HCT116 (cell line): ENCODE measurements around the gene TRERF1. TPM values are rescaled to one million over a fixed set of nuclear protein-coding genes. Genes with fewer than 3 reads are reported as not detected.

Experiments
- ATAC-seq: fragments of 200-7000 bp; cut with Tn5 transposase; 2 replicates; pipeline ENCODE4 v1.9.1; 2020; ENCODE audit warnings: mild to moderate bottlenecking, moderate library complexity
- BruUV-seq: library from RNA; stranded (reverse); fragments of 400-500 nt; replicated peaks from 2 replicates; lab custom pipeline; 2021; lab: Mats Ljungman, UMichigan
- CTCF ChIA-PET: fragments of 300-600 bp; sonication (Branson Sonifier 250); formaldehyde crosslinking; loops from one replicate; lab custom pipeline; 2021; ENCODE audit warnings: antibody characterized with exemption; lab: Charles Lee
- POLR2A ChIA-PET: fragments of 300-600, 350-600 bp; sonication (Branson Sonifier 250); formaldehyde crosslinking; loops from one replicate; lab custom pipeline; 2021; ENCODE audit warnings: antibody characterized with exemption; lab: Charles Lee
- RAD21 ChIA-PET, 2 experiments: fragments of 300-600 bp; sonication (Branson Sonifier 250); formaldehyde crosslinking; loops; one replicate each; lab custom pipeline; 2023; ENCODE audit warnings: low total read pairs in 2 of 2; ENCODE audit not compliant: uncharacterized antibody in 2 of 2, unreplicated experiment in 2 of 2, low non-redundant PET in 1 of 2; lab: Charles Lee
- DNase-seq: peaks from one replicate; pipeline ENCODE4 v3.0.0-alpha.2; 2010; ENCODE audit warnings: low read depth, low spot score
- H2AFZ ChIP-seq: fragments of 200-600 bp; shearing (Covaris generic), sonication (generic); 2 replicates; pipeline ENCODE4 v1.6.1; 2017; ENCODE audit warnings: low read depth, mixed run types, mixed read lengths, antibody characterized with exemption, low read length; ENCODE audit not compliant: poor library complexity, severe bottlenecking
- H3K27ac ChIP-seq: 2 replicates; pipeline ENCODE4 v1.5.1; 2012; ENCODE audit warnings: low read depth, low read length
- H3K27me3 ChIP-seq: fragments of 200-600 bp; sonication (generic); 2 replicates; pipeline ENCODE4 v1.6.1; 2016; ENCODE audit warnings: mixed run types, low read length, mixed read lengths; ENCODE audit not compliant: insufficient read depth
- H3K36me3 ChIP-seq, 2 experiments: fragments of 200-500 bp in 1 of 2; fragments of 200-600 bp in 1 of 2; sonication (Bioruptor generic) in 1 of 2; sonication (generic) in 1 of 2; 2 replicates each; pipeline versions ENCODE4 v1.5.1 to v1.6.1; 2014 to 2016; ENCODE audit warnings: low read length in 2 of 2, inconsistent platforms in 1 of 2, mixed read lengths in 1 of 2, mixed run types in 1 of 2; ENCODE audit not compliant: insufficient read depth in 2 of 2, control insufficient read depth in 1 of 2
- H3K4me1 ChIP-seq, 2 experiments: fragments of 200-600 bp in 1 of 2; sonication (generic) in 1 of 2; 2 replicates each; pipeline versions ENCODE4 v1.5.1 to v1.6.1; 2012 to 2017; ENCODE audit warnings: low read length in 2 of 2, inconsistent platforms in 1 of 2, mild to moderate bottlenecking in 1 of 2, mixed read lengths in 1 of 2, mixed run types in 1 of 2, moderate library complexity in 1 of 2; ENCODE audit not compliant: insufficient read depth in 2 of 2, control insufficient read depth in 1 of 2
- H3K4me2 ChIP-seq: fragments of 200-600 bp; sonication (generic); 2 replicates; pipeline ENCODE4 v1.6.1; 2017; ENCODE audit warnings: mixed run types, low read length, mixed read lengths
- H3K4me3 ChIP-seq, 2 experiments: fragments of 200-600 bp in 1 of 2; sonication (generic) in 1 of 2; replicated peaks in 1 of 2; 2 replicates each; pipeline ENCODE4 v1.5.1; 2011 to 2016; ENCODE audit warnings: low read length in 2 of 2, control low read depth in 1 of 2, low read depth in 1 of 2, mild to moderate bottlenecking in 1 of 2, mixed read lengths in 1 of 2, mixed run types in 1 of 2
- H3K79me2 ChIP-seq: fragments of 200-600 bp; sonication (generic); 2 replicates; pipeline ENCODE4 v1.6.1; 2017; ENCODE audit warnings: mild to moderate bottlenecking, mixed run types, low read length, moderate library complexity, mixed read lengths; ENCODE audit not compliant: insufficient read depth
- H3K9ac ChIP-seq: fragments of 200-600 bp; sonication (generic); 2 replicates; pipeline ENCODE4 v1.6.1; 2016; ENCODE audit warnings: low read length, mixed read lengths
- H3K9me2 ChIP-seq: fragments of 200-600 bp; sonication (generic), shearing (Covaris generic); 2 replicates; pipeline ENCODE4 v1.6.1; 2017; ENCODE audit warnings: mixed run types, mild to moderate bottlenecking, moderate library complexity; ENCODE audit not compliant: insufficient read depth
- H3K9me3 ChIP-seq, 2 experiments: fragments of 200-500 bp in 1 of 2; fragments of 200-600 bp in 1 of 2; sonication (Bioruptor generic) in 1 of 2; sonication (generic) in 1 of 2; 2 replicates each; pipeline ENCODE4 v1.6.1; 2014 to 2017; ENCODE audit warnings: low read length in 2 of 2, mixed read lengths in 2 of 2, inconsistent platforms in 1 of 2, low read depth in 1 of 2, mild to moderate bottlenecking in 1 of 2, mixed run types in 1 of 2, moderate library complexity in 1 of 2; ENCODE audit not compliant: control insufficient read depth in 1 of 2, insufficient read depth in 1 of 2
- H4K20me1 ChIP-seq: fragments of 200-600 bp; sonication (generic), shearing (Covaris generic); 2 replicates; pipeline ENCODE4 v1.6.1; 2017; ENCODE audit warnings: mixed run types, mild to moderate bottlenecking, moderate library complexity; ENCODE audit not compliant: insufficient read depth
- CBX3 ChIP-seq: IDR thresholded peaks from 2 replicates; pipeline ENCODE4 v1.6.1; 2012; ENCODE audit warnings: low read depth
- CEBPB ChIP-seq: IDR thresholded peaks from 2 replicates; pipeline ENCODE4 v1.6.1; 2012; ENCODE audit warnings: low read depth
- JUND ChIP-seq: IDR thresholded peaks from 2 replicates; pipeline ENCODE4 v1.6.1; 2012
- POLR2AphosphoS5 ChIP-seq: IDR thresholded peaks from 2 replicates; pipeline ENCODE4 v1.6.1; 2011; ENCODE audit warnings: mild to moderate bottlenecking, low read depth, low read length, moderate library complexity
- RAD21 ChIP-seq: IDR thresholded peaks from 2 replicates; pipeline ENCODE4 v1.6.1; 2012; ENCODE audit warnings: low read depth, mild to moderate bottlenecking
- SIN3A ChIP-seq: IDR thresholded peaks from 2 replicates; pipeline ENCODE4 v1.6.1; 2012; ENCODE audit warnings: low read depth
- SP1 ChIP-seq: IDR thresholded peaks from 2 replicates; pipeline ENCODE4 v1.6.1; 2012; ENCODE audit warnings: low read depth
- SRF ChIP-seq: IDR thresholded peaks from 2 replicates; pipeline ENCODE4 v1.6.1; 2012; ENCODE audit warnings: low read depth
- YY1 ChIP-seq: IDR thresholded peaks from 2 replicates; pipeline ENCODE4 v1.6.1; 2011; ENCODE audit warnings: low read length, low read depth, moderate library complexity, mild to moderate bottlenecking; ENCODE audit not compliant: insufficient replicate concordance; ENCODE audit errors: extremely low read depth
- ZFX ChIP-seq: fragments of 450-650 bp; IDR thresholded peaks from 2 replicates; pipeline ENCODE4 v1.6.1; 2017
- intact Hi-C: fragments of 100-400 bp; cut with micrococcal nuclease; formaldehyde crosslinking; loops from 2 replicates; pipeline ENCODE4 v1.10.0; 2022
- total RNA-seq: library from RNA; stranded (reverse); gene quantifications from one replicate; pipeline ENCODE4 v1.2.1, GENCODE V29; 2021; ENCODE audit not compliant: unreplicated experiment
- TF ChIP-seq, protein P1 (sequence below): IDR thresholded peaks from 2 replicates; pipeline ENCODE4 v1.6.1; 2012
- TF ChIP-seq, protein P2 (sequence below), 3 experiments: fragments of 200-600 bp in 1 of 3; sonication (generic) in 1 of 3; IDR thresholded peaks in 2 of 3; conservative IDR thresholded peaks in 1 of 3; 2 replicates each; pipeline ENCODE4 v1.5.1; 2012 to 2017; ENCODE audit warnings: low read depth in 2 of 3, low read length in 2 of 3, antibody characterized with exemption in 1 of 3, borderline replicate concordance in 1 of 3, control low read depth in 1 of 3, mild to moderate bottlenecking in 1 of 3, mixed read lengths in 1 of 3, mixed run types in 1 of 3, moderate library complexity in 1 of 3; ENCODE audit not compliant: insufficient read depth in 1 of 3
- TF ChIP-seq, protein P3 (sequence below): IDR thresholded peaks from 2 replicates; pipeline ENCODE4 v1.6.1; 2011; ENCODE audit warnings: mild to moderate bottlenecking, low read length, moderate library complexity; ENCODE audit not compliant: insufficient replicate concordance; ENCODE audit errors: extremely low read depth

The TRERF1 gene
- total RNA-seq, 1 experiment from 2014 or later = 12.4 TPM

DNA sequence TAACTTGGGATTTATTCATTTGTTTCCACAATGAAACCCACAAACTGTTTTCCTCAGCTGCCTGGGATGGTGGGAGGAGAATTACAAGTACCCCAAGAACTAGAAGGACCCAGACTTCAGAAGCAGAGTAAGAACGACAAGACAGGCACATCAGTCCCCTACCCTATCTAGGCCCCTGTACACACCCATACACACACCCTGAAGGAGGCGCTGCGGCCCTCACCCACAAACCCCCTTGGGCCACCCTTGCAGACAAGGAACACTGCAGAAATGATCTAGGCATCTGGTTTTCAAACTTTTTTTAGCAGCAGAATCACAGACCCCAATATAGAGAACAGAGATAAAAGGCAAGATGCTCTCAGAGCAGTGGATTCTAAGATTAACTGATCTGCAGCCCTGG, 55.0 kb downstream of the TRERF1 start:
- peaks cover 4 to 7% of the 10 kb centered on the region in 2 experiments for H3K4me1 ChIP-seq
- no TSS peak for BruUV-seq
- H3K27ac ChIP-seq = no peak overlapping the region
- no peak for DNase-seq
- no peaks in the 10 kb centered on the region for H4K20me1 ChIP-seq
- TF ChIP-seq, protein P1, sequence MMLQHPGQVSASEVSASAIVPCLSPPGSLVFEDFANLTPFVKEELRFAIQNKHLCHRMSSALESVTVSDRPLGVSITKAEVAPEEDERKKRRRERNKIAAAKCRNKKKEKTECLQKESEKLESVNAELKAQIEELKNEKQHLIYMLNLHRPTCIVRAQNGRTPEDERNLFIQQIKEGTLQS = no peak
- TF ChIP-seq, protein P2, sequence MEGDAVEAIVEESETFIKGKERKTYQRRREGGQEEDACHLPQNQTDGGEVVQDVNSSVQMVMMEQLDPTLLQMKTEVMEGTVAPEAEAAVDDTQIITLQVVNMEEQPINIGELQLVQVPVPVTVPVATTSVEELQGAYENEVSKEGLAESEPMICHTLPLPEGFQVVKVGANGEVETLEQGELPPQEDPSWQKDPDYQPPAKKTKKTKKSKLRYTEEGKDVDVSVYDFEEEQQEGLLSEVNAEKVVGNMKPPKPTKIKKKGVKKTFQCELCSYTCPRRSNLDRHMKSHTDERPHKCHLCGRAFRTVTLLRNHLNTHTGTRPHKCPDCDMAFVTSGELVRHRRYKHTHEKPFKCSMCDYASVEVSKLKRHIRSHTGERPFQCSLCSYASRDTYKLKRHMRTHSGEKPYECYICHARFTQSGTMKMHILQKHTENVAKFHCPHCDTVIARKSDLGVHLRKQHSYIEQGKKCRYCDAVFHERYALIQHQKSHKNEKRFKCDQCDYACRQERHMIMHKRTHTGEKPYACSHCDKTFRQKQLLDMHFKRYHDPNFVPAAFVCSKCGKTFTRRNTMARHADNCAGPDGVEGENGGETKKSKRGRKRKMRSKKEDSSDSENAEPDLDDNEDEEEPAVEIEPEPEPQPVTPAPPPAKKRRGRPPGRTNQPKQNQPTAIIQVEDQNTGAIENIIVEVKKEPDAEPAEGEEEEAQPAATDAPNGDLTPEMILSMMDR (IDR thresholded peaks at IDR 0.05 in 2 of 3, conservative IDR thresholded peaks at IDR 0.05 in 1 of 3; ENCODE audit: borderline replicate concordance in 1 of 3, insufficient read depth in 1 of 3, low read depth in 2 of 3, low read length in 2 of 3) = peak in 2 of 3 experiments; percentile 27 to 49; a peak in 2 of 6 replicates
- no peaks in the 10 kb centered on the region for H3K9me3 ChIP-seq
- no peak overlapping the region for H3K4me3 ChIP-seq
- H3K79me2 ChIP-seq = no peaks in the 10 kb centered on the region; the same call in 1 of the 2 replicates
- no peak overlapping the region for H3K9ac ChIP-seq
- H3K9me2 ChIP-seq = no peaks in the 10 kb centered on the region
- H3K4me2 ChIP-seq = no peak overlapping the region
- POLR2A ChIA-PET = no interaction called here
- no peak overlapping the region for H2AFZ ChIP-seq
- intact Hi-C loops = no loop called here
- no peaks in the 10 kb centered on the region for H3K27me3 ChIP-seq
- CTCF ChIA-PET = no interaction called here
- ATAC-seq = no peak
- RAD21 ChIA-PET = no interaction called here
- H3K36me3 ChIP-seq = no peaks in the 10 kb centered on the region

DNA sequence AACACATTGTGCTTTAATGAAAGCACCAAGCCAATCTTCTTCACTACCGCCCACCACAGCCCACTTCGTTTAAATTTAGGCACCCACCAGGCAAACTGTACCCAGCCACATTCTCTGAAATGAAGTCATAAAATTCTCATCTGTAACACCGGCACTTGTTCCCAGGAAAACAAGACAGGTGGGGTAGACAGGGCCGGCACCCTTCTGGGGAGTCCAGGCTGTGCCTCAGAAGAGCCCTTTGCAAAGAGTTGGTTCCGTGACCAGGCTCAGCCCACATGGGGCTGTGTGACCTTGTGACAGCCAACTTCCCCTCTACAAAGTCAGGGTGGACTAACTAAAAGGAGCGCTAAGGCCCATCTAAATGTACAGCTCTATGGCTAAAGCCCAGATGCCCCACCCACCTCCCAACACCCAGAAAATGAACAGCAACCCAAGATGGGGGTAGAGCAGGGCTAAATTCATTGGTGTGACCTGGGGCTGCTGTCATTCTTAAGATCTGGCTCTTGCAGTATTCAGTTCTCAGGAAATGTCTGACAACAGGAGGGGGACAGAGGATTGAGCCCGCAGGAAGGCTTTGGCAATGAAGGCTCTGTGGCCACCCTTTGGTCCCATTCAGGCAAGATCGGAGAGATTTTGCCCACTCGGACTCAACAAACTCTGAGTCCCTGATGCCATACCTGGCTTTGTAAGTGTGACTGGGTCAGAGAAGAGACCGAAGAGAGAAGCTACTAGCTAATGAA, 56.7 kb downstream of the TRERF1 start:
- Histone ChIP-seq H3K4me1 (no peaks in the 10 kb centered on the region; a peak in 1 of 4 replicates), H2AFZ (no peak overlapping the region), H3K27me3 (no peaks in the 10 kb centered on the region), H3K4me2 (no peak overlapping the region), H4K20me1 (no peaks in the 10 kb centered on the region), H3K27ac (no peak overlapping the region), H3K9ac (no peak overlapping the region), H3K9me2 (no peaks in the 10 kb centered on the region), H3K4me3 (no peak overlapping the region), H3K9me3 (no peaks in the 10 kb centered on the region), H3K79me2 (no peaks in the 10 kb centered on the region; the same call in 1 of the 2 replicates), H3K36me3 (no peaks in the 10 kb centered on the region)
- DNase-seq (no peak), ATAC-seq (no peak)
- intact Hi-C loops = no loop called here
- no TSS peak for BruUV-seq
- ChIA-PET RAD21 (no interaction called here), POLR2A (no interaction called here), CTCF (no interaction called here)
- TF ChIP-seq JUND (no peak), YY1 (no peak), SRF (no peak), CBX3 (no peak), RAD21 (no peak), ZFX (no peak), CEBPB (no peak), SIN3A (no peak), SP1 (no peak), POLR2AphosphoS5 (no peak)
- TF ChIP-seq, protein P3, sequence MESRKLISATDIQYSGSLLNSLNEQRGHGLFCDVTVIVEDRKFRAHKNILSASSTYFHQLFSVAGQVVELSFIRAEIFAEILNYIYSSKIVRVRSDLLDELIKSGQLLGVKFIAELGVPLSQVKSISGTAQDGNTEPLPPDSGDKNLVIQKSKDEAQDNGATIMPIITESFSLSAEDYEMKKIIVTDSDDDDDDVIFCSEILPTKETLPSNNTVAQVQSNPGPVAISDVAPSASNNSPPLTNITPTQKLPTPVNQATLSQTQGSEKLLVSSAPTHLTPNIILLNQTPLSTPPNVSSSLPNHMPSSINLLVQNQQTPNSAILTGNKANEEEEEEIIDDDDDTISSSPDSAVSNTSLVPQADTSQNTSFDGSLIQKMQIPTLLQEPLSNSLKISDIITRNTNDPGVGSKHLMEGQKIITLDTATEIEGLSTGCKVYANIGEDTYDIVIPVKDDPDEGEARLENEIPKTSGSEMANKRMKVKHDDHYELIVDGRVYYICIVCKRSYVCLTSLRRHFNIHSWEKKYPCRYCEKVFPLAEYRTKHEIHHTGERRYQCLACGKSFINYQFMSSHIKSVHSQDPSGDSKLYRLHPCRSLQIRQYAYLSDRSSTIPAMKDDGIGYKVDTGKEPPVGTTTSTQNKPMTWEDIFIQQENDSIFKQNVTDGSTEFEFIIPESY = no peak
